ENCODE measurements around the gene HSBP1L1.

GRCh38 chr18:79964330-79965118 lies at the start of gene HSBP1L1:
- TF ChIP-seq, protein P1, sequence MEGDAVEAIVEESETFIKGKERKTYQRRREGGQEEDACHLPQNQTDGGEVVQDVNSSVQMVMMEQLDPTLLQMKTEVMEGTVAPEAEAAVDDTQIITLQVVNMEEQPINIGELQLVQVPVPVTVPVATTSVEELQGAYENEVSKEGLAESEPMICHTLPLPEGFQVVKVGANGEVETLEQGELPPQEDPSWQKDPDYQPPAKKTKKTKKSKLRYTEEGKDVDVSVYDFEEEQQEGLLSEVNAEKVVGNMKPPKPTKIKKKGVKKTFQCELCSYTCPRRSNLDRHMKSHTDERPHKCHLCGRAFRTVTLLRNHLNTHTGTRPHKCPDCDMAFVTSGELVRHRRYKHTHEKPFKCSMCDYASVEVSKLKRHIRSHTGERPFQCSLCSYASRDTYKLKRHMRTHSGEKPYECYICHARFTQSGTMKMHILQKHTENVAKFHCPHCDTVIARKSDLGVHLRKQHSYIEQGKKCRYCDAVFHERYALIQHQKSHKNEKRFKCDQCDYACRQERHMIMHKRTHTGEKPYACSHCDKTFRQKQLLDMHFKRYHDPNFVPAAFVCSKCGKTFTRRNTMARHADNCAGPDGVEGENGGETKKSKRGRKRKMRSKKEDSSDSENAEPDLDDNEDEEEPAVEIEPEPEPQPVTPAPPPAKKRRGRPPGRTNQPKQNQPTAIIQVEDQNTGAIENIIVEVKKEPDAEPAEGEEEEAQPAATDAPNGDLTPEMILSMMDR (CRISPR knock-in tag; IDR thresholded peaks at IDR 0.05), result peak; percentile 54
- TF ChIP-seq, protein P2, sequence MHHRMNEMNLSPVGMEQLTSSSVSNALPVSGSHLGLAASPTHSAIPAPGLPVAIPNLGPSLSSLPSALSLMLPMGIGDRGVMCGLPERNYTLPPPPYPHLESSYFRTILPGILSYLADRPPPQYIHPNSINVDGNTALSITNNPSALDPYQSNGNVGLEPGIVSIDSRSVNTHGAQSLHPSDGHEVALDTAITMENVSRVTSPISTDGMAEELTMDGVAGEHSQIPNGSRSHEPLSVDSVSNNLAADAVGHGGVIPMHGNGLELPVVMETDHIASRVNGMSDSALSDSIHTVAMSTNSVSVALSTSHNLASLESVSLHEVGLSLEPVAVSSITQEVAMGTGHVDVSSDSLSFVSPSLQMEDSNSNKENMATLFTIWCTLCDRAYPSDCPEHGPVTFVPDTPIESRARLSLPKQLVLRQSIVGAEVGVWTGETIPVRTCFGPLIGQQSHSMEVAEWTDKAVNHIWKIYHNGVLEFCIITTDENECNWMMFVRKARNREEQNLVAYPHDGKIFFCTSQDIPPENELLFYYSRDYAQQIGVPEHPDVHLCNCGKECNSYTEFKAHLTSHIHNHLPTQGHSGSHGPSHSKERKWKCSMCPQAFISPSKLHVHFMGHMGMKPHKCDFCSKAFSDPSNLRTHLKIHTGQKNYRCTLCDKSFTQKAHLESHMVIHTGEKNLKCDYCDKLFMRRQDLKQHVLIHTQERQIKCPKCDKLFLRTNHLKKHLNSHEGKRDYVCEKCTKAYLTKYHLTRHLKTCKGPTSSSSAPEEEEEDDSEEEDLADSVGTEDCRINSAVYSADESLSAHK (CRISPR knock-in tag; IDR thresholded peaks at IDR 0.05; ENCODE audit: borderline replicate concordance), result no peak
- TF ChIP-seq HDAC1 (CRISPR knock-in tag; IDR thresholded peaks at IDR 0.05) (no peak; the same call in none of the 2 replicates), ZKSCAN8 (CRISPR knock-in tag; IDR thresholded peaks at IDR 0.05; ENCODE audit: borderline replicate concordance) (no peak), EZH2 (conservative IDR thresholded peaks at IDR 0.05; ENCODE audit: low read depth, low read length) (no peak), EP300 (IDR thresholded peaks at IDR 0.05; ENCODE audit: low read depth in 2 of 2, low read length in 2 of 2) (no peak), EP300 (CRISPR knock-in tag; IDR thresholded peaks at IDR 0.05; ENCODE audit: borderline replicate concordance) (no peak), POLR2A (IDR thresholded peaks at IDR 0.05; ENCODE audit: insufficient read depth in 1 of 2, low read depth in 2 of 2, low read length in 2 of 2) (peak; percentile 56 to 83), GABPA (IDR thresholded peaks at IDR 0.05; ENCODE audit: low read depth, low read length) (no peak), GABPA (CRISPR knock-in tag; IDR thresholded peaks at IDR 0.05; ENCODE audit: low read depth) (no peak), CBX2 (IDR thresholded peaks at IDR 0.05; ENCODE audit: low read depth, low read length) (no peak), CBX2 (CRISPR knock-in tag; IDR thresholded peaks at IDR 0.05; ENCODE audit: low read depth) (no peak), PRDM15 (CRISPR knock-in tag; IDR thresholded peaks at IDR 0.05) (no peak; the same call in 1 of the 2 replicates)
- TF ChIP-seq, protein P3, sequence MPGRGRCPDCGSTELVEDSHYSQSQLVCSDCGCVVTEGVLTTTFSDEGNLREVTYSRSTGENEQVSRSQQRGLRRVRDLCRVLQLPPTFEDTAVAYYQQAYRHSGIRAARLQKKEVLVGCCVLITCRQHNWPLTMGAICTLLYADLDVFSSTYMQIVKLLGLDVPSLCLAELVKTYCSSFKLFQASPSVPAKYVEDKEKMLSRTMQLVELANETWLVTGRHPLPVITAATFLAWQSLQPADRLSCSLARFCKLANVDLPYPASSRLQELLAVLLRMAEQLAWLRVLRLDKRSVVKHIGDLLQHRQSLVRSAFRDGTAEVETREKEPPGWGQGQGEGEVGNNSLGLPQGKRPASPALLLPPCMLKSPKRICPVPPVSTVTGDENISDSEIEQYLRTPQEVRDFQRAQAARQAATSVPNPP (CRISPR knock-in tag; IDR thresholded peaks at IDR 0.05), result 0 out of 2 replicates have a peak, but pooled peaks have one; percentile 69

All from HepG2 (cell line).